HepG2 (cell line): Measurements from ENCODE around the gene TPST1. TPM values are rescaled to one million over a fixed set of nuclear protein-coding genes. Genes with fewer than 3 reads are reported as not detected.

Experiments used
- CAMTA2 ChIP-seq: sonication (generic); formaldehyde crosslinking; IDR thresholded peaks from 2 replicates; pipeline ENCODE4 v1.4.0; 2020; ENCODE audit warnings: mild to moderate bottlenecking, missing genetic modification reagents, borderline replicate concordance
- DZIP1 ChIP-seq: sonication (generic); formaldehyde crosslinking; IDR thresholded peaks from 2 replicates; pipeline ENCODE4 v1.5.0; 2020; ENCODE audit warnings: mild to moderate bottlenecking, missing genetic modification reagents
- ETV5 ChIP-seq: IDR thresholded peaks from 2 replicates; pipeline ENCODE4 v1.6.1; 2018; ENCODE audit warnings: missing biosample characterization, missing genetic modification reagents, inconsistent platforms, borderline replicate concordance
- FOXK1 ChIP-seq: sonication (generic); formaldehyde crosslinking; IDR thresholded peaks from 2 replicates; pipeline ENCODE4 v1.4.0; 2020; ENCODE audit warnings: low read depth, missing genetic modification reagents, borderline replicate concordance
- HMG20A ChIP-seq: IDR thresholded peaks from 2 replicates; pipeline ENCODE4 v1.6.1; 2016; ENCODE audit warnings: borderline replicate concordance
- HNF4A ChIP-seq: sonication (generic); formaldehyde crosslinking; IDR thresholded peaks from 2 replicates; pipeline ENCODE4 v1.4.0; 2020; ENCODE audit warnings: missing genetic modification reagents
- KDM5B ChIP-seq: sonication (generic); formaldehyde crosslinking; IDR thresholded peaks from 2 replicates; pipeline ENCODE4 v1.4.0; 2020; ENCODE audit warnings: missing genetic modification reagents, mild to moderate bottlenecking, borderline replicate concordance
- KLF11 ChIP-seq: IDR thresholded peaks from 2 replicates; pipeline ENCODE4 v1.6.1; 2016; ENCODE audit warnings: missing compliant biosample characterization
- LRRFIP1 ChIP-seq: sonication (generic); formaldehyde crosslinking; conservative IDR thresholded peaks from 2 replicates; pipeline ENCODE4 v1.4.0; 2020; ENCODE audit warnings: missing genetic modification reagents
- MYNN ChIP-seq: sonication (generic); formaldehyde crosslinking; IDR thresholded peaks from 2 replicates; pipeline ENCODE4 v1.4.0; 2020; ENCODE audit warnings: mild to moderate bottlenecking, low read depth, missing genetic modification reagents
- RAD21 ChIP-seq: fragments of 450-650 bp; formaldehyde crosslinking; IDR thresholded peaks from 2 replicates; pipeline ENCODE4 v1.5.0; 2020; ENCODE audit warnings: mild to moderate bottlenecking
- ZBTB25 ChIP-seq: IDR thresholded peaks from 2 replicates; pipeline ENCODE4 v1.6.1; 2018; ENCODE audit warnings: missing genetic modification reagents
- ZBTB44 ChIP-seq: sonication (generic); formaldehyde crosslinking; IDR thresholded peaks from 2 replicates; pipeline ENCODE4 v1.4.0; 2020; ENCODE audit warnings: missing genetic modification reagents
- ZKSCAN8 ChIP-seq: IDR thresholded peaks from 2 replicates; pipeline ENCODE4 v1.6.1; 2016; ENCODE audit warnings: borderline replicate concordance, missing genetic modification reagents, missing compliant biosample characterization
- ZNF446 ChIP-seq: sonication (generic); formaldehyde crosslinking; IDR thresholded peaks from 2 replicates; pipeline ENCODE4 v1.5.0; 2020; ENCODE audit warnings: mild to moderate bottlenecking, missing genetic modification reagents
- ZNF704 ChIP-seq: sonication (generic); formaldehyde crosslinking; IDR thresholded peaks from 2 replicates; pipeline ENCODE4 v1.8.1; 2023; ENCODE audit warnings: mild to moderate bottlenecking, inconsistent platforms, moderate library complexity, missing genetic modification reagents, borderline replicate concordance
- ZNF75D ChIP-seq: sonication (generic); formaldehyde crosslinking; IDR thresholded peaks from 2 replicates; pipeline ENCODE4 v1.8.1; 2023; ENCODE audit warnings: missing genetic modification reagents, mild to moderate bottlenecking, borderline replicate concordance
- ZNF770 ChIP-seq: sonication (generic); formaldehyde crosslinking; IDR thresholded peaks from 2 replicates; pipeline ENCODE4 v1.5.0; 2020; ENCODE audit warnings: mild to moderate bottlenecking, missing genetic modification reagents
- polyA plus RNA-seq, 8 experiments: library from polyadenylated mRNA; depleted of rRNA in 3 of 8; stranded (reverse) in 7 of 8; unstranded in 1 of 8; fragments of >200 nt; fragmentation: Illumina TruSeq in 4 of 8; extraction: Trizol in 4 of 8; gene quantifications; 2 replicates each; pipeline versions ENCODE4 v1.2.1 to v1.2.3, GENCODE V29; 2011 to 2016; ENCODE audit warnings: low read depth in 4 of 8, missing spikeins in 1 of 8, mixed read lengths in 1 of 8; ENCODE audit not compliant: insufficient read depth in 1 of 8
- total RNA-seq, 5 experiments: library from RNA; depleted of rRNA; stranded (reverse); fragments of >200 nt; fragmentation: Illumina TruSeq; extraction: Trizol; gene quantifications; 2 replicates each; pipeline ENCODE4 v1.2.3, GENCODE V29; 2016; ENCODE audit warnings: low read depth in 1 of 5

TPST1 gene
- total and polyA plus RNA-seq, 2 of the 13 experiments (the other 11 are each of a cell fraction or from before 2014, with no cell fraction given), result 24.3 to 34.1 TPM

- no peak for TF ChIP-seq ZNF704
- TF ChIP-seq MYNN, result no peak
- no peak for TF ChIP-seq ZNF446
- TF ChIP-seq ZBTB25 (CRISPR knock-in tag), result peak; percentile 33; the same call in 1 of the 2 replicates
- no peak for TF ChIP-seq ZBTB44 (CRISPR knock-in tag)
- no peak for TF ChIP-seq KLF11
- TF ChIP-seq FOXK1, result peak; percentile 26; the same call in 1 of the 2 replicates
- peak; percentile 79 for TF ChIP-seq HNF4A
- TF ChIP-seq HMG20A (CRISPR knock-in tag), result peak; percentile 75; the same call in 1 of the 2 replicates
- TF ChIP-seq ETV5, result peak; percentile 56; the same call in 1 of the 2 replicates
- no peak for TF ChIP-seq CAMTA2 (CRISPR knock-in tag)
- TF ChIP-seq RAD21, result no peak
- TF ChIP-seq DZIP1, result no peak
- TF ChIP-seq ZNF770 (CRISPR knock-in tag), result no peak
- no peak for TF ChIP-seq ZKSCAN8 (CRISPR knock-in tag)
- TF ChIP-seq KDM5B (CRISPR knock-in tag), result no peak
- no peak for TF ChIP-seq ZNF75D
- TF ChIP-seq LRRFIP1 (CRISPR knock-in tag), result no peak
These were observed 102.6 kb downstream of the TPST1 start (continued) for GRCh38 chr7:66307591-66308215.
